Adrenal gland (tissue), 12 donors: ENCODE data around the gene TFCP2L1. TPM values are rescaled to one million over a fixed set of nuclear protein-coding genes. Genes with fewer than 3 reads are reported as not detected.

Experiments
- DNase-seq, 7 donors: peaks; one replicate each; pipeline ENCODE4 v3.0.0-alpha.2; 2019 to 2020
- H3K27ac ChIP-seq, 5 donors: fragments of 200-600 bp; sonication (generic) in 4 of 5; 1 replicate in 3 of 5; 2 replicates in 2 of 5; pipeline versions ENCODE4 v1.5.1 to v1.8.0; 2016 to 2020; ENCODE audit warnings: mild to moderate bottlenecking in 1 of 5
- H3K27me3 ChIP-seq: fragments of 200-600 bp; 2 replicates; pipeline ENCODE4 v1.8.0; 2021
- H3K36me3 ChIP-seq, 2 donors: fragments of 200-600 bp; replicated peaks in 1 of 2; 1 replicate in 1 of 2; 2 replicates in 1 of 2; pipeline versions ENCODE4 v1.5.1 to v1.8.0; 2018 to 2022
- H3K4me1 ChIP-seq, 2 donors: fragments of 200-600 bp; replicated peaks in 1 of 2; 1 replicate in 1 of 2; 2 replicates in 1 of 2; pipeline versions ENCODE4 v1.5.1 to v1.8.0; 2018 to 2021
- H3K4me3 ChIP-seq, 4 donors: fragments of 200-600 bp; sonication (generic) in 3 of 4; one replicate each; pipeline ENCODE4 v1.5.1; 2016 to 2018
- H3K9me3 ChIP-seq, 3 donors: fragments of 200-600 bp; sonication (generic) in 1 of 3; replicated peaks in 1 of 3; 1 replicate in 2 of 3; 2 replicates in 1 of 3; pipeline versions ENCODE4 v1.5.1 to v1.8.0; 2016 to 2021
- CTCF ChIP-seq, 6 experiments: fragments of 450-650 bp in 4 of 6; fragments of 200-600 bp in 2 of 6; sonication (generic) in 1 of 6; IDR thresholded peaks; 1 replicate in 5 of 6; 2 replicates in 1 of 6; pipeline versions ENCODE4 v1.5.1 to v1.8.0; 2016 to 2021; ENCODE audit warnings: antibody characterized with exemption in 6 of 6, mild to moderate bottlenecking in 2 of 6, moderate library complexity in 1 of 6
- POLR2A ChIP-seq, 2 donors: fragments of 450-650 bp; IDR thresholded peaks; one replicate each; pipeline ENCODE4 v1.6.1; 2017; ENCODE audit warnings: antibody characterized with exemption in 2 of 2, mild to moderate bottlenecking in 2 of 2, moderate library complexity in 1 of 2
- WGBS, 4 donors: extraction: QIAGEN DNeasy Blood & Tissue Kit in 2 of 4; methylation state at CpG; one replicate each; pipeline versions ENCODE4 v1.1.5 to v1.1.7; 2013 to 2017; 5-methylcytosine and 5-hydroxymethylcytosine counted together
- intact Hi-C, 2 donors: fragments of 100-400 bp; cut with DNase I; formaldehyde crosslinking; loops; one replicate each; pipeline versions ENCODE4 v1.14.1 to v1.15.0; 2022 to 2023
- polyA plus RNA-seq, 3 donors: library from polyadenylated mRNA; stranded (reverse); fragments of 200-250 nt in 2 of 3; fragments of 350-450 nt in 1 of 3; fragmentation: Illumina TruSeq in 1 of 3; extraction: RNeasy Lipid Tissue Mini Kit (QIAGEN cat#74804) in 1 of 3; gene quantifications; one replicate each; pipeline ENCODE4 v1.2.3, GENCODE V29; 2013 to 2014
- total RNA-seq, 9 donors: library from RNA; depleted of rRNA in 4 of 9; stranded (reverse); fragments of >200 nt in 4 of 9; fragments of 120-200 nt in 1 of 9; fragmentation: NEBNext Ultra II Directional in 1 of 9; extraction: Animal tissue kit (Norgen Biotek cat#: 25700) in 1 of 9; gene quantifications; one replicate each; pipeline versions ENCODE4 v1.1.0 to v1.2.4, GENCODE V29; 2013 to 2023
- donor health status: healthy with polysubstance abuse.
- donor health status: Bipolar disorder and iron deficiency.
- donor health status: DM: yes; HTN: yes; CAD: no.
- donor health status: DM: no; HTN: no; CAD: no.
- donor health status: DM: no; HTN: no; CAD: no.
- donor health status: DM: yes; HTN: yes; CAD: no.

Gene TFCP2L1
- total and polyA plus RNA-seq, 12 donors = 0.17 to 2.5 (median 0.87) TPM

GRCh38 chr2:121187982-121188411 is 97.0 kb downstream of the TFCP2L1 start:
- no peak overlapping the region for H3K4me3 ChIP-seq
- H3K36me3 ChIP-seq = no peaks in the 10 kb centered on the region
- H3K9me3 ChIP-seq = no peaks in the 10 kb centered on the region
- DNase-seq = no peak
- H3K4me1 ChIP-seq = no peaks in the 10 kb centered on the region
- WGBS, 4 donors = 53 to 76% (median 65%) methylated on average over 6 of the region's 6 CpGs
- intact Hi-C loops = no loop called here
- H3K27me3 ChIP-seq = no peaks in the 10 kb centered on the region
- H3K27ac ChIP-seq = no peak overlapping the region
- TF ChIP-seq CTCF (IDR thresholded peaks at IDR 0.05) = no peak
- no peak for TF ChIP-seq POLR2A (IDR thresholded peaks at IDR 0.05)

- Histone ChIP-seq H3K4me3 (no peak overlapping the region), H3K27me3 (no peaks in the 10 kb centered on the region), H3K27ac (no peak overlapping the region), H3K36me3 (no peaks in the 10 kb centered on the region), H3K4me1 (no peaks in the 10 kb centered on the region), H3K9me3 (no peaks in the 10 kb centered on the region)
- no peak for DNase-seq
- WGBS, 4 donors = 82 to 90% (median 88%) methylated on average over 8 to 19 of the region's 19 CpGs
- no peak for TF ChIP-seq POLR2A (IDR thresholded peaks at IDR 0.05)
- no peak for TF ChIP-seq CTCF (IDR thresholded peaks at IDR 0.05)
- intact Hi-C loops = no loop called here
Observed at GRCh38 chr2:121187351-121187981, 97.5 kb downstream of the TFCP2L1 start.

DNA sequence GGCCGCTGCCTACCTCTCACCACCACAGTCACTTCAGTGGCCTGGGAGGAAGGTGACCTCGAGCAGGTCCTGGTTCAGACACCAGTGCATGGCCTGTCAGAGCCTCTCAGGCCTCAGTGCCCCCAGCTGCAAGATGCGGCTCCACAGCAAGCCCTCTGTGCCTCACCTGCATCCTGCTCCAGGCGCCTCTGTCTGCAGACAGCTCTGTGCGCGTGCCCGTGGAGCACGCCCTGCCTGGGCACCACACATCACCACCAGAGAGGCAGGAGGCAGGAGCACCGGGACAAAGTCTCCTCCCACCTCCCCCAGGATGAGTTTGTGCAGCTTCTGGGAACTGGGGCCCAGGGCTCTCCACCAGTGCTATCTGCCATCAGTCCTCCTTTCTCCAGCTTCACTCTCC is 98.7 kb downstream of the TFCP2L1 start:
- Histone ChIP-seq H3K9me3 (no peaks in the 10 kb centered on the region), H3K4me1 (no peaks in the 10 kb centered on the region), H3K27me3 (no peaks in the 10 kb centered on the region), H3K27ac (no peak overlapping the region), H3K4me3 (no peak overlapping the region), H3K36me3 (no peaks in the 10 kb centered on the region)
- TF ChIP-seq POLR2A (IDR thresholded peaks at IDR 0.05) (no peak), CTCF (IDR thresholded peaks at IDR 0.05) (no peak)
- intact Hi-C loops = no loop called here
- no peak for DNase-seq
- 82 to 96% (median 89%) methylated on average over 8 to 9 of the region's 9 CpGs for WGBS, 4 donors

GRCh38 chr2:121185571-121186074 is 99.4 kb downstream of the TFCP2L1 start:
- no peak overlapping the region for H3K4me3 ChIP-seq

More at GRCh38 chr2:121185571-121186074, 99.4 kb downstream of the TFCP2L1 start:
- Histone ChIP-seq H3K9me3 (no peaks in the 10 kb centered on the region), H3K27me3 (no peaks in the 10 kb centered on the region), H3K36me3 (no peaks in the 10 kb centered on the region), H3K27ac (no peak overlapping the region), H3K4me1 (no peaks in the 10 kb centered on the region)
- intact Hi-C loops = no loop called here
- no peak for TF ChIP-seq POLR2A (IDR thresholded peaks at IDR 0.05)
- TF ChIP-seq CTCF (IDR thresholded peaks at IDR 0.05) = no peak
- 65 to 80% (median 72%) methylated on average over 4 to 5 of the region's 5 CpGs for WGBS, 4 donors
- DNase-seq = no peak
